HL-60/S4 treated with phorbol 12-myristate 13-acetate at 8.2 ng/mL for 4 days and 3 days (cell line): ENCODE measurements around the gene DYSF.

Experiments used
- in situ Hi-C: fragments of 300-500 bp; cut with MboI; formaldehyde crosslinking; loops from 2 replicates; pipeline ENCODE4 v1.15.0; 2022; ENCODE audit warnings: low sequenced_read_pairs

The DYSF gene

DNA sequence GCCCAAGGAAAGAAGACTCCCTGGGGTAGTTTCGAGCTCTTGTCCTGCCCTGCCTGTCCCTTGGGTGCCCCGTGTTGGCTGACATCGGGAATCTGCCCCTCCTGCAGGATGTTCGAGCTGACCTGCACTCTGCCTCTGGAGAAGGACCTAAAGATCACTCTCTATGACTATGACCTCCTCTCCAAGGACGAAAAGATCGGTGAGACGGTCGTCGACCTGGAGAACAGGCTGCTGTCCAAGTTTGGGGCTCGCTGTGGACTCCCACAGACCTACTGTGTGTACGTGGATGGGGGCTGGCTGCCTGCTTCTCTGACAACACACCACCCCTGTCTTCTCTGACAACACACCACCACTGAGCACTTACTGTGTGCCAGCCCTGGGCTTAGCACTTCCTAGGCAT is 210.8 kb downstream of the DYSF start:
- in situ Hi-C loops: no loop called here

DNA sequence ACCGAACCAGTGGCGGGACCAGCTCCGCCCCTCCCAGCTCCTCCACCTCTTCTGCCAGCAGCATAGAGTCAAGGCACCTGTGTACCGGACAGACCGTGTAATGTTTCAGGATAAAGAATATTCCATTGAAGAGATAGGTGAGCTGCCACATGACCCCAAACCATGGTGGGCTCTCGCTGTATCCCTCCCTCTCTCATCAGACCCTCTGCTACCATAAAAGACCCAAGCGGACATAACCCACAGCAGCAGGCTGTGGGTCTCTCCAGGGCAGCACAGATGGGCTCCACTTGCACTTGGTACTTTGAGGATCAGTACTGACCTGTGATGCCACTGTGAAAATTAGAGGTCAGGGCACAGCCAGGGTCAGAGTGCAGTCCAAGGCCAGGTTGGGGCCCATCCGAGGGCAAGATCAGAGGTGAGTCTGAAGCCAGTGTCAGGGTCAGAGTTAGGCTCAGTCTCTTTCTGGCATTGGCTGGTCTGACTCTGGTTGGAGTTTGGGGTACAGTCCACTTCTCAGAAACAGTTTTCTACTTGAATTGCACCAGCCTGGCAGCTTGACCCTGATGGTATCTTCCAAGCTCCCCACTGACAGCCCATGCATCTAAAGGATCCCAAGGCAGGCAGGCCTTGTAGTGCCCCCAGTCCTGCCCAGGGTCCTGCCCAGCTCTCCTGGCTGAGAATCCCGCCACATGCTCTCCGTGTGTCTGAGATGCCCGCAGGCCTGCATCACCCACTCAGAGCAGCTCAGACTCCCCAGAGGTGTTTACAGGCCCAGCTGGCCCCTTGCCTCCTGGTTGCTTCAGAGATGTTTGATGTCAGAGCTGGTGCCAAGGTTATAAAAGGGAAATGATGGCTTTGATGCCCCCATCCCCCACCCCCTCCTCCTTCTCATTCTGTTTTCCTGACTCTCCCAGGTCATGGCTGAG is 212.1 kb downstream of the DYSF start:
- in situ Hi-C loops: no loop called here

DNA sequence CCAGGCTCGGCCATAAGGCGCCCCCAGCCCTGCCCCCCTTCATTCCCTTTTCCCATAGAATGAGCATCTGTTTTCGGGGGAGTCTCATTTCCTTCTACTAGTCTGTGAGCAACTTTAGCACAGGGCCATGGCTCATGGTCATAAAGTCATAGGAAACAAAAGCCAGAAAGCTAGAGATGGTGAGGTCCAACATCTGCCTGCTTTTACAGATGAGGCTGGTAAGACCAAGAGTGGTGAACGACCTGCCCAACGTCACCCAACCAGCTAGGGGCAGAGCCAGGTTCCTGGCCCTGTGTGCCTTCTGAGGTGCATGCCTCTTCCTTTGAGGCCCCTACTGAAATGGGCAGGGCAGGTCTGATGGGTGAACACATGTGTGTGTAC is 212.7 kb downstream of the DYSF start:
- in situ Hi-C loops: no loop called here

GRCh38 chr2:71667256-71668182 is 214.2 kb downstream of the DYSF start:
- in situ Hi-C loops: no loop called here

DNA sequence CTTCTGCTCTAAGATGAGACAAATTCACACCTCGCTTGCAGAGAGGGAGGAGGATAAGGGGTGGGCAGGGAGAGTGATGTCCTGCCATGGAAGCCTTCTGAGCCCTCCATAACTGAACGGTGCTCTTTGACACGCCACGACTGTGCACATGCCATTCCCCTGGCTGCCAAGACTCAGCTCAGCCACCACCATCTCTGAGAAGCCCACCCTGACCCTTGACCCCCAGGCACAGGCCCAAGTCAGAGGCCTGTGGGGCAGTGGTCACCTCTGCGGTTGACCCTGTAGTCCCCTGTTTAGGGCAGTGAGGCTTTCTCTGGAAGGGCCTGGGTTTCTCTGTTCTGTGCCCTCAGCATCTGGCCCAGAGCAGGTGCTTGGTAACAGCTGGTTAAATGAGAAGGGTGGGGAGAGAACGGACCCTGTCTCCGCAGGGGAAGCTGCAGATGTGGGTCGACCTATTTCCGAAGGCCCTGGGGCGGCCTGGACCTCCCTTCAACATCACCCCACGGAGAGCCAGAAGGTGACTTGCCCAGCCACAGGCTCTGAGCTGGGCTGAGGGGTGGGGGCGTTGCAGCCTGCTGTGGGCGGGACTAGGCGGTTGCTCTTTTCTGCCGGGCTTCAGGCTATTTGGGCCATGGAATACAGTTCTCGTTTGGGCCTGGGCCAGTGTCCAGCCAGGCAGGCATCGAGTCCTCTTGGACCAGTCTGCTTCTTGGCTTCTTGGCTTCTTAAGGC is 215.1 kb downstream of the DYSF start:
- in situ Hi-C loops: no loop called here

DNA sequence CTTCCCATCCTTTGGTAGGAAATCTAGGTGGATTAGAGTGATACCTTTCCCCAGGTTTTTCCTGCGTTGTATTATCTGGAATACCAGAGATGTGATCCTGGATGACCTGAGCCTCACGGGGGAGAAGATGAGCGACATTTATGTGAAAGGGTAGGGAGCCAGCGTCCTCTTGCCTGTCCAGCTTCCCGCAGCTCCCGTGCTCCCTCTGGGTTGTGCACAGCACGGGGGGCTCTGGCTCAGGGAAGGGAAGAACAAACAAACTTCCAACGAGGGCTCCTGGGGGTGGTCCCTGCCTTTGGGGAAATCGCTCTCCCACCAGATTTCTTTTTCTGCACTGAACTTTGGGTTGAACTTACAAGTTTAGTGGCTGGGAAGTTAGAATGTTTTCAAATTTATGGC is 215.7 kb downstream of the DYSF start:
- in situ Hi-C loops: no loop called here

DNA sequence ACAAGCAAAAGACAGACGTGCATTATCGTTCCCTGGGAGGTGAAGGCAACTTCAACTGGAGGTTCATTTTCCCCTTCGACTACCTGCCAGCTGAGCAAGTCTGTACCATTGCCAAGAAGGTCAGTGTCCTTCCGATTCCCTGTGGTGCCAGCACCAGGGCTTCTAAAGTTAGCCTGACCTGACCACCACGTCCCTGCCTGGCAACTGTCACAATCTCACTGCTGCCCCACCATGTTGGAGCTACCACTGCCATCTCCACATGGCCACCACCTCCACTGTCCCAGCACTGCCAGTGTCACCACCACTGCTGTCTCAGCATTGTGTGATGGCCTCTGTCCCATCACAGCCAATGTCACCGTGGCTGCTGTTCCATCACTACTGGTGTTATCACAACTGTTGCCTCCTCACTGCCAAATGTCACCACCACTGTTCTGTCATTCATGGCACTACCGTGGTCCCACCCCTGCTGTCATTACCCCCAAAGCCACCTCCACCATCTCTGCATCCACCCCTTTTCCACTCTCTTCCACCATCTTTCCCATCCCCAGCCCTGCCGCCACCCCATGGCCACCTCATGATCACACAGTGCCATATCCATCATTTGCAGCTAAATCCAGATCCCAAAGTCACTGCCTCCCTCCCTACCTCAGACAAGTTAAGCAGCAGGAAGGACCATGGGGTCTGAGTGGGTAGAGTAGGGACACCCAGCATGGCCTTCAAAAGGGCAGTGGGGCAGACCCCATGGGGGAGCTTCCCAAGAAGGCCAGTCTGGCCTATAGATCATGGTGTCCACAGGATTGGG is 216.5 kb downstream of the DYSF start:
- in situ Hi-C loops: no loop called here

GRCh38 chr2:71670430-71670795 is 217.1 kb downstream of the DYSF start:
- in situ Hi-C loops: no loop called here

GRCh38 chr2:71671203-71671854 is 218.0 kb downstream of the DYSF start:
- in situ Hi-C loops: no loop called here

DNA sequence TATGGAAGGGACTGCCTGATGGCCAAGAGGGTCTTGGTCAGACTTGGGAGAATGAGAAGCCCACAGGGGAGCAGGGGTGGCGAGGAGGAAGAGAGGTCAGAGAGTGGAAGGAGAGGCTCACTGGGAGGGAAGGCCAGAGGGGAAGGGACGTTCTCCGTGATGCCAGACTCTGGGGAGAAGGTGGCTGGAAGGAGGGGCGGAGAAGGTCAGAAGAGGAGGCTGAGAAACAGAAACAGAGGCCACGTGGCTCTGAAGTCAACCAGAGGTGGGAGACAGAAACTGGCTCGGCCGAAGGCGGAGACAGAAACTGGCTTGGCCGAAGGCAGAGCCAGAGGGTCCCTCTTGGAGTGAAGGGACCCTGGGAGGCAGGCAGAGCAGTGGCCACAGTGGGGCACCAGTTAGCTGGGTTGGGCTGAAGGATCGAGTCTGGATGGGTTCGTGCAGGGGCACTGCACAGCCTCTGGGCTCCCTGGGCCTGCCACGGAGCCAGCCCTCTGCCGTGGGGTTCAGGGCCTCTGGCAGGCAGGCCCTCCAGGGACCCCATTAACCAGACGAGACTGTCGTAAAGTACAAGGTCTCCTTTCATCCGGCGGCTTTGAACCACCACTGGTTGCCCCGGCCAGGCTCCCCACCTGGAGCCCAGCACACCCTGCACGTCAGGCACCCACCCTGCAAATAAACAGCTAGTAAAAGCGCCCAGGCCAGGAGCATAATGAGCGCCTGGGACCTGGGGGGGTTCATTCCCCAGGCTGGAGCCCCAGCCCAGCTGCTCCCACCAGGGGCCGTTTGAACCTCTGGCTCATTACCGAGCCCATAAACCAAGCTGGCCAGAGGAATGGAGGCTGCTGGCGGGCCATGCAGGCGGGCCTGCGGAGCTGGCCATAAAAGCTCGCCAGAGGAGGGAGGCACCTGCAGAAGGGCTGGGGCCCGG is 218.8 kb downstream of the DYSF start:
- in situ Hi-C loops: no loop called here

GRCh38 chr2:71672826-71673795 is 219.8 kb downstream of the DYSF start:
- in situ Hi-C loops: no loop called here

GRCh38 chr2:71674158-71674851 is 220.9 kb downstream of the DYSF start:
- in situ Hi-C loops: no loop called here

- in situ Hi-C loops: no loop called here
Measured at GRCh38 chr2:71675296-71675695, 221.9 kb downstream of the DYSF start.

GRCh38 chr2:71678874-71679273 is 225.5 kb downstream of the DYSF start:
- in situ Hi-C loops: no loop called here

- in situ Hi-C loops: no loop called here
Measured at GRCh38 chr2:71679491-71679890, 226.1 kb downstream of the DYSF start.

GRCh38 chr2:71680925-71681324 is 227.6 kb downstream of the DYSF start:
- in situ Hi-C loops: no loop called here

DNA sequence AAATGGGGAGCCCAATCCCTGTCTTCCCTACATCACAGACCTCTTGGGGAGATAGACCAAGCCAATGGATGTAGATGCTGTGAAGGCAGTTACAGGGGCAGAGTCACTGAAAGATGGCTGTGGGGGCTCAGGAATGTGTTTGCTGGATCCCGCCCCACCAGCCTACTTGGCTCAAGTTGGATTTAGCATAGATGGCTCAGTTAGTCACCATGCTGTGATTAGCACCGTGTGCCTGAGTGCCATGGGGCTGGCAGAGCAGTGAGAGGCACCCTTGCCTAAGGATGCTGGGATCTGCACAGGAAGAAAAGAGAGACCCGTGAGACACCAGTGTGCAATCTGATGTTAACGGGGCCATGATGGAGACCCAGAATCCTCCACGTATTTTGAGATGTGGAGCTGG is 228.3 kb downstream of the DYSF start:
- in situ Hi-C loops: no loop called here
